ENCODE measurements around the gene THRSP.
"Not testable (repeated sequence)": the region's sequence is repeated elsewhere in the genome, so short reads cannot be mapped to it uniquely, and the experiment has no call there.

The THRSP gene

GRCh38 chr11:78037825-78038620, 25.6 kb upstream of the THRSP start:
- no peak for DNase-seq (ENCODE audit: low read depth)
- TF ChIP-seq, protein P1, sequence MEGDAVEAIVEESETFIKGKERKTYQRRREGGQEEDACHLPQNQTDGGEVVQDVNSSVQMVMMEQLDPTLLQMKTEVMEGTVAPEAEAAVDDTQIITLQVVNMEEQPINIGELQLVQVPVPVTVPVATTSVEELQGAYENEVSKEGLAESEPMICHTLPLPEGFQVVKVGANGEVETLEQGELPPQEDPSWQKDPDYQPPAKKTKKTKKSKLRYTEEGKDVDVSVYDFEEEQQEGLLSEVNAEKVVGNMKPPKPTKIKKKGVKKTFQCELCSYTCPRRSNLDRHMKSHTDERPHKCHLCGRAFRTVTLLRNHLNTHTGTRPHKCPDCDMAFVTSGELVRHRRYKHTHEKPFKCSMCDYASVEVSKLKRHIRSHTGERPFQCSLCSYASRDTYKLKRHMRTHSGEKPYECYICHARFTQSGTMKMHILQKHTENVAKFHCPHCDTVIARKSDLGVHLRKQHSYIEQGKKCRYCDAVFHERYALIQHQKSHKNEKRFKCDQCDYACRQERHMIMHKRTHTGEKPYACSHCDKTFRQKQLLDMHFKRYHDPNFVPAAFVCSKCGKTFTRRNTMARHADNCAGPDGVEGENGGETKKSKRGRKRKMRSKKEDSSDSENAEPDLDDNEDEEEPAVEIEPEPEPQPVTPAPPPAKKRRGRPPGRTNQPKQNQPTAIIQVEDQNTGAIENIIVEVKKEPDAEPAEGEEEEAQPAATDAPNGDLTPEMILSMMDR (conservative IDR thresholded peaks at IDR 0.05; ENCODE audit: control insufficient read depth, insufficient read depth, low read depth, low read length): no peak
- no peak overlapping the region for H3K4me3 ChIP-seq (ENCODE audit: control insufficient read depth, low read depth, low read length)

DNA sequence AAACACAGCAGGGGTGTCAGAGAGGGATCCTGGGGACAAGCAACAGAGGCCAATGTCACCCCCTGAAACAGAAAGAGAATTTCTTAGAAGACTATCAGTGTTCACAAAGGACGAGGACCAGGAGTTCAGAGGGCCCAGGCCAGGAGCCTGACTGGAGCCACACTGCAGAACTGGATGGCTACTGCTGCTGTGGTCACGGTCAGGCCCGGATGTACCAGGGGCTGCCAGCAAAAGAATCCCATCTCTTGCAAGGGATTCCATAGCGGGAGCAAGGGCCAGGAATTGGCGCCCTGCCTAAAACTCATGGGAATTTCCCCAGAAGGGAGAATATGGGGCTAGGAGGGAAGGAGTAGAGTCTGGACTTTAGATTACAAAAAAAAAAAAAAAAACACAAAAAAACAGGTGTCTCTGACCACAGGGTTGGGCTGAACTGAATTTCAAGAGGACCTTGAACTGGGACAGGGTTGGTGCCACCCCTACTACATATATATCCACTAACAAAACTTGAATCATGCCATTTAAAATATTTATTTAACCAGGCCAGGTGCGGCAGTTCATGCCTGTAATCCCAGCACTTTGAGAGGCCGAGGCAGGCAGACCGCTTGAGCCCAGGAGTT, 24.9 kb upstream of the THRSP start:
- no peak overlapping the region for H3K4me3 ChIP-seq (ENCODE audit: control insufficient read depth, low read depth, low read length)
- TF ChIP-seq, protein P1 (conservative IDR thresholded peaks at IDR 0.05; ENCODE audit: control insufficient read depth, insufficient read depth, low read depth, low read length): no peak
- no peak for DNase-seq (ENCODE audit: low read depth)

DNA sequence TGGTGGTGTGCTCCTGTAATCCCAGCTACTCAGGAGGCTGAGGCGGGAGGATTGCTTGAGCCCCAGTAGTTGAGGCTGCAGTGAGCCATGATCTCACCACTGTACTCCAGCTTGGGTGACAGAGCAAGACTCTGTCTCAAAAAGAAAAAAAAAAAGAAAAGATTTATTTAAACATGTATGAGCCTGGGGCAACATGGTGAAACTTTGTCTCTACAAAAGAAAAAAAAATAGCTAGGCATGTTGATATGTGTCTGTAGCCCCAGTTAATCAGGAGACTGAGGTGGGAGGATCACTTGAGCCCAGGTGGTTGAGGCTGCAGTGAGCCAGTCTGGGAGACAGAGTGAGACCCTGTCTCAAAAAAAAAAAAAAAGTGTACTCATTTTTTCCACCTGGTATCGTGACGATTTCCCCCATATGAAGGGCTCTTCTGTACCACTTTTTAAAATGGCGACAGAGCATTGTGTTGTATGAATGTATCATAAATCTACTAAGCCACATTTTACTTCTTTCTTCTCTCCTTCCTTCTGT, 24.2 kb upstream of the THRSP start:
- H3K4me3 ChIP-seq (ENCODE audit: control insufficient read depth, low read depth, low read length): no peak overlapping the region
- no peak for DNase-seq (ENCODE audit: low read depth)
- TF ChIP-seq, protein P1 (conservative IDR thresholded peaks at IDR 0.05; ENCODE audit: control insufficient read depth, insufficient read depth, low read depth, low read length): no peak

GRCh38 chr11:78039919-78040671, 23.6 kb upstream of the THRSP start:
- H3K4me3 ChIP-seq (ENCODE audit: control insufficient read depth, low read depth, low read length): peak overlapping the region; percentile 23
- DNase-seq (ENCODE audit: low read depth): peak; percentile 85
- TF ChIP-seq, protein P1 (conservative IDR thresholded peaks at IDR 0.05; ENCODE audit: control insufficient read depth, insufficient read depth, low read depth, low read length): no peak

- peak; percentile 32 for DNase-seq (ENCODE audit: low read depth)
- H3K4me3 ChIP-seq (ENCODE audit: control insufficient read depth, low read depth, low read length): no peak overlapping the region
- TF ChIP-seq, protein P1 (conservative IDR thresholded peaks at IDR 0.05; ENCODE audit: control insufficient read depth, insufficient read depth, low read depth, low read length): no peak
Measured at GRCh38 chr11:78040691-78041379, 22.8 kb upstream of the THRSP start.

GRCh38 chr11:78041380-78041719, 22.3 kb upstream of the THRSP start:
- DNase-seq (ENCODE audit: low read depth); H3K4me3 ChIP-seq (ENCODE audit: control insufficient read depth, low read depth, low read length): not testable (repeated sequence)

Data from fibroblast of mammary gland (primary cell).